Endothelial cell of hepatic sinusoid (primary cell): ENCODE measurements around the gene OR13J1.
"Not testable (repeated sequence)": the region's sequence is repeated elsewhere in the genome, so short reads cannot be mapped to it uniquely, and the experiment has no call there.

Experiments
- in situ Hi-C: cut with HindIII; loops from 2 replicates; pipeline ENCODE4 v1.10.0; 2017; ENCODE audit warnings: low sequenced_read_pairs

Gene OR13J1, protein sequence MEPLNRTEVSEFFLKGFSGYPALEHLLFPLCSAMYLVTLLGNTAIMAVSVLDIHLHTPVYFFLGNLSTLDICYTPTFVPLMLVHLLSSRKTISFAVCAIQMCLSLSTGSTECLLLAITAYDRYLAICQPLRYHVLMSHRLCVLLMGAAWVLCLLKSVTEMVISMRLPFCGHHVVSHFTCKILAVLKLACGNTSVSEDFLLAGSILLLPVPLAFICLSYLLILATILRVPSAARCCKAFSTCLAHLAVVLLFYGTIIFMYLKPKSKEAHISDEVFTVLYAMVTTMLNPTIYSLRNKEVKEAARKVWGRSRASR

DNA sequence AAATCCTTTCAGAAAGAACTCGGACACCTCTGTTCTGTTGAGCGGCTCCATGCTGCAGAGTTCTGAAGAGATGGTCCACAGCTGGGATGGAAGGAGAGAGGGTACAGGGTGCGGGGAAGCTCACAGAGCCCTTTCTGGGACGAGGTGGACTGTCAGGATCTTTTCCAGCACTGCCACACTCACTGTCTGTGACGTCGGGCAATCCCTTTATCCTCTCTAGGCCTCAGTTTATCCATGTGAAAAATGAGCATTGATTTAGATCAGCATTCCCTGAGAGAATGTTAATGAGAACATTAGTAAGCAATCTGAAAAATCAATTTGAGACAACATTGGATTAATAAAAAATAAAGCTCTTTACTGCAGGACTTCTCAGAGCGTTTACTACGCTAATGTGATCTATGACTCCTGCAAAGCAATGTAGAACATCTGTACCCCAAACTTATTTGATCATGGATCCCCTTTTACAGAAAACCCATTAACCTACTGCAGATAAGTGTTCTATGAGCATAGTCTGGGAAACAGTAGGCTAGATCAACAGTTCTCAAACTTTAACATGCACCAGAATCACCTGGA, at the start of gene OR13J1:
Gene OR13J1, minus strand, starts transcription at position 51 of the 573 bp plus-strand sequence. Its CDS starts 0 bp downstream, at position 51.
- in situ Hi-C loops, result no loop called here

DNA sequence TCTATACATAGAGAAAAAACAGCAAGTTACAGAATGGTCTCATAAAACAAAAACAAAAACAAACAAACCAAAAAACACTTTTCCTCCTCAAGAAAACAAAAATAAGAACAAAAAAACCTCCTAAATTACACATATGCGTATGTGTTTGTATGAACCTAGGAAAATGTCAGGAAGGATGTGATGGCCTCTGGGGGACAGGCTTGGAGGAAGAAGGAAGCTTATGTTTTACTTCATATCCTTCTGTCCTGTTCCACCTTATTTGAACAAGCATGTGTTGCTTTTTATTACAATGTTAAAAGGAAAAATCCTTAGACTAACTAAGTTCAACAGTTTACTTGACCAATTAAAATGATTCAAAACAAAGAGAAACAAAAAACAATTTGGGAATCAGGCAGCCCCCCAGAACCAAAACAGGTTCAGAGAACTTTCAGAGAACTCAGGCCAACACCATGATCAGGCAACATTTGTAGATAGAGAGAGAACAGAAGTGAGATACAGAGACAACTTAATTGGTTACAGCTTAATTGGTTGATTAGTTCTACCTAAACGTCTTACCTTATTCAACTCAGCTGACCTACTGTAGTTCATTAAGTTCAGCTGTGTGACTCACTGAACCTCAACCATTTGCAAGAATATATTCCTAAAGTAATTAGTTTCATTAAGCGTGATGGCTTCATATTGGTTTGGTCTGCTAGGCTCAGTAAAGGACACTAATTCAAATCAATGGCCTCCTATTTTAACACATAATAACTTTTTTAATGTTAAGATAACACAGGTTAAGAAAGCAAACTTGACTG, 49.2 kb upstream of the OR13J1 start:
- in situ Hi-C loops, result no loop called here

DNA sequence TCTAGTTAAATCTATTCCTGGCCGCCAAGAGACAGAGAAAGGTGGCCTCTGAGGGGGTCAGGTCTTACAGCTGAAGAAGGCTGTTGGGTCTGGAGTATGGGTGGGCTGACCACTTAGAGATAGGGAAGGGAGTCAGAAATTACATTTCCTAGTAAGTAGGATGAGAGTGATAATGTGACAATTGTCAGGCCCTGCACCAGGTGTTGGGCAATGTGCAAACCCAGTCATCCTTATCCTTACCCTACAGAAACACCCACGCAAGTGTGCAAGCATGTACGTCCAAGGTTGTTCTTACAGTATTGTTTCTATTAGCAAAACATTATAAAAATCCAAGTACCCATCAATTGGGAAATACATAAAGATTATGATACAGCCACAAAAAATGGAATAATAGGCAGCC, 48.6 kb upstream of the OR13J1 start:
- in situ Hi-C loops, result no loop called here

DNA sequence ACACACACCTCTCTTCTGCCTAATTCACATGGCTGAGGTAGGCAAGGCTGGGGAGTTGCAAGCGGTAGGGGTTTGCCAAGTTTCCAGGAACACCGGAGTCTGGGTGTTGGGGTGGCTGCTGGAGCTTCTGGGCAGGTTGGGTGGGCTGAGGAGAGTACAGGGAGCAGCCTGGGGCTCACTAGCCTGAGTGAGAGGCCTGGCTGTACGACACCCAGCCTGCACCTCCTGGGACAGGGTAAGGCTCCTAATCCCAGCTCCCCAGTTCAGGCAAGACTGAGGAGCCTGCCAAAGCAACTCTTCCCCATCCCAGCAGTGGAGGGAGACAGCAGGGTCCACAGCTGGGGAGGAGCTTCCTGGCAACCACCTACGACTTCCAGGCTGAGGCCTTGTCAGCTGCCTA, 47.1 kb upstream of the OR13J1 start:
- in situ Hi-C loops, result no loop called here

DNA sequence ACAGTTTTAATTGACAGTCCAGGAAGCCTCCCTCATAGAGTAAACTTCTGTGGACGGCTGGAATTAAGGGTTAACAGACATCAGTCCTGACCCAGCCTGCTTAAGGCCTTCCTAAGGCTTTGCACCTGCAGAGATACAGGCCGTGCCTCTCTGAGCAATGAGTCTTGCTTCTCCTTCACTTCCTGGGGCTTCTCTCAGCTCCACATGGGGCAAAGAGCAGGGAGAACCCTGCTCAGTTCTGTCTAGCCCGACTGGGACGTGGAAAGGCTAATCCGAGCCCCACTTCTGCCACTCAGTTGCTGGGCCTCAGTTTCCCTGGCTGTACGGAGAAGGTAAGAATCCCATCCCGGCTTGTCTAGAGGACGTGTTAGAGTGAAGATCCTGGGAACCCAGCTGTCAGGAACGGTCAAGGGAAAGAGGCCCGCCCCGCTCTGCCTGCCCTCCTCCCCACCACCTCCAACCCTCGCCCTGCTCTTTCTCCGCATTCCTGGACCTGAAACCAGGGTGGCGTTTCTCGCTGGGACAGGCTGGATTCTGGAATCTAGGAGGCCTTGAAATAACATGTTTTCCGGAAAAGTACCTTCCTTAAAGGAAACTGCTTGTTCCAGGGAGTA, 45.6 kb upstream of the OR13J1 start:
- in situ Hi-C loops, result no loop called here

DNA sequence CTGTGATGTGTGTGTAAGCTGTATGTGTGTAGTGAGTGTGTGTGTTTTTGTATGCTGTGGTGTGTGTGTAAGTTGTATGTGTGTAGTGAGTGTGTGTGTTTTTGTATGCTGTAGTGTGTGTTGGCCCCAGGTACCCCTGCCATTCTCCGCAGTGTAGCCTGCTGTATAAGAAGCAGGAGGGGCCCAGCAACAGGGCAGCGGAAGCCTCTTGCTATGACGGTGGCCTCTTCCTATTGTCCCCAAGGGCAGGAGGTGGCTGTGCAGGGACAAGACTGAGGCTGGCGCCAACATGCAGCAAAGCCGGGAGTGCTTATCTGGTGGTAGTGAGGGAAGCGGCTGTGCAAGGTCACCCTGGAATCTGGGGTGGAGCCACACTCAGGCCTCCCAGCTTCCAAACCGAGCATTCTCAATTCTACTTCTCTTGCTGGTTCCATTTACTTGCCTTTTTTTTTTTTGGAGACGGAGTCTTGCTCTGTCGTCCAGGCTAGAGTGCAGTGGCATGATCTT, 44.2 kb upstream of the OR13J1 start:
- in situ Hi-C loops, result no loop called here

DNA sequence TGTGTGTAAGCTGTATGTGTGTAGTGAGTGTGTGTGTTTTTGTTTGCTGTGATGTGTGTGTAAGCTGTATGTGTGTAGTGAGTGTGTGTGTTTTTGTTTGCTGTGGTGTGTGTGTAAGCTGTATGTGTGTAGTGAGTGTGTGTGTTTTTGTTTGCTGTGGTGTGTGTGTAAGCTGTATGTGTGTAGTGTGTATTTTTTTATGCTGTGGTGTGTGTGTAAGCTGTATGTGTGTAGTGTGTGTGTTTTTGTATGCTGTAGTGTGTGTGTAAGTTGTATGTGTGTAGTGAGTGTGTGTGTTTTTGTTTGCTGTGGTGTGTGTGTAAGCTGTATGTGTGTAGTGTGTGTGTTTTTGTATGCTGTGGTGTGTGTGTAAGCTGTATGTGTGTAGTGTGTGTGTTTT, 43.2 kb upstream of the OR13J1 start:
- in situ Hi-C loops, result not testable (repeated sequence)

DNA sequence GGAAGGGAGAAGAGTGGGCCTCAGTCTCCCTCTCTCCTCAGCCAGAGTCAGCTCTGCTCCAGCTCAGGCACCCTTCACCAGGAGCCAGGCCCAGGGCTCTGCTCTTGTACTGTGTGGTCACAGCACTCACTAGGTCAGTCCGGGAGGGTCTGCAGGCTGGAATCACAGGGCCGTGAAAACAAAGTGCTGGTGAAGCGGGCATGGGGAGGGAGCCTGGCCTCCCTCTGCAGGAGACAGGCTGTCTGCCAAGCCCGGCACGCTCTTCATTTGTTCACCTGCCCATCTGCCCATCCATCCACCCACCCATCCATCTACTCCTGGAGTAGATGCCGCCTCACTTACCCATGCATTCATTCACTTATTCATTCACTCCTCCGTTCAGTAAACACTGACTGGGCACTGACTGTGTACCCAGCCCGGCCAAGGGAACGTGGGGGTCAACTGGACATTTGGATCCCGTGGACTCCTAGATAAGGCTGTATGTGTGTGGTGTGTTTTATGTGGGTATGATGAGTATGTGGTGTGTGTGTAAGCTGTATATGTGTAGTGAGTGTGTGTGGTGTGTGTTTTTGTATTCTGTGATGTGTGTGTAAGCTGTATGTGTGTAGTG, 42.7 kb upstream of the OR13J1 start:
- in situ Hi-C loops, result no loop called here

DNA sequence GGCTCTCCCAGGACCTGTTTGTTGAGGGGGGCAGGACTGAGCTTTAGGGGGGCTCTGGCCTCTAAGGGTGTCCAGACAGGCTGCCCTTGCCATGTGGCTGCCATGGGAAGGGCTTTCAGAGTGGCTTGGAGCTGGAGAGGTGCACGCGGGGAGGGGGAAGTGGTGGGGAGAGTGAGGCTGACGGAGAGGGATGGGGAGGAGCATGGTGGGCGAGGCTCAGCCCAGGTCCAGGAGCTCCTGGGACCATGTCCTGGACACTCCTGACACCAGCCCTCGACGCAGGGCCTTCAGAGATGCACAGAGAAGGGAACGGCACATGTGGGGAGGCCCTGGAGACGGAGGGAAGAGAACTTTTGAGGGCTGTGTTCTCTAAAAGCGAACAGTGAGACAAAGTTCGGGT, 41.5 kb upstream of the OR13J1 start:
- in situ Hi-C loops, result no loop called here

DNA sequence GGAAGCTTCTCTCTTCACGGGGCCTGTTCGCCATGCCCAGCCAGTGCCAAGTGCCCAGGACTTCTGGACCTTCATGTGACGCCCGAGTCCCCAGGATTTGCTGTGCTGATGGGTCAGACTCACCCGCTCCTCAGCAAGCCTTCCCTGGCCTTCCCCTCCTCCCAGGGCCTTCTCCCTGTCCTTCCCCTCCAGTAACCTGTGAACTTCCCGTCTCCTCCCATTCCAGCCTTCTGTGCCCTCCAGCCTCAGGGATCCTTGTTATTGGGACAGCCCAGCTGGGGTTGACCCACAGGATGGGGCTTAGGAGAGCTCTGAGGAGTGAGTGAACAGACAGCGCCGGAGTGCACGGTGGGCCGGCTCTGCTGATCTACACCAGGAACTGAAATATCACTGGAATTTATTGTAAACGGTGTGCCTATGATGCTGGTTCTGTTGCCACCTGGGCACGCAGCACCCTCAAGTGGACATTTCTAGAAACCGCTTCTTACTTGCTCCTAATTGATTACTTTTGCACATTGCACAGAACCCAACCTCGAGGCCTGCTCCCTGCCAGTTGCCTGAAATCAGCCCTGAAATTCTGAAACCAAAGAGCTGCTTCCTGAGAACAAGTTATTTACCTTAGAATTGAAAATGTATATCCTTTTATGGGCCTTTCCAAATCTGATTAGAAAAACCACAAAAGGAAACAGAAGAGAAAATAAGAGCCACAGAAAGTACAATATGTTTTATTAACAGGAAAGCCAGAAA, 40.6 kb upstream of the OR13J1 start:
- in situ Hi-C loops, result no loop called here

DNA sequence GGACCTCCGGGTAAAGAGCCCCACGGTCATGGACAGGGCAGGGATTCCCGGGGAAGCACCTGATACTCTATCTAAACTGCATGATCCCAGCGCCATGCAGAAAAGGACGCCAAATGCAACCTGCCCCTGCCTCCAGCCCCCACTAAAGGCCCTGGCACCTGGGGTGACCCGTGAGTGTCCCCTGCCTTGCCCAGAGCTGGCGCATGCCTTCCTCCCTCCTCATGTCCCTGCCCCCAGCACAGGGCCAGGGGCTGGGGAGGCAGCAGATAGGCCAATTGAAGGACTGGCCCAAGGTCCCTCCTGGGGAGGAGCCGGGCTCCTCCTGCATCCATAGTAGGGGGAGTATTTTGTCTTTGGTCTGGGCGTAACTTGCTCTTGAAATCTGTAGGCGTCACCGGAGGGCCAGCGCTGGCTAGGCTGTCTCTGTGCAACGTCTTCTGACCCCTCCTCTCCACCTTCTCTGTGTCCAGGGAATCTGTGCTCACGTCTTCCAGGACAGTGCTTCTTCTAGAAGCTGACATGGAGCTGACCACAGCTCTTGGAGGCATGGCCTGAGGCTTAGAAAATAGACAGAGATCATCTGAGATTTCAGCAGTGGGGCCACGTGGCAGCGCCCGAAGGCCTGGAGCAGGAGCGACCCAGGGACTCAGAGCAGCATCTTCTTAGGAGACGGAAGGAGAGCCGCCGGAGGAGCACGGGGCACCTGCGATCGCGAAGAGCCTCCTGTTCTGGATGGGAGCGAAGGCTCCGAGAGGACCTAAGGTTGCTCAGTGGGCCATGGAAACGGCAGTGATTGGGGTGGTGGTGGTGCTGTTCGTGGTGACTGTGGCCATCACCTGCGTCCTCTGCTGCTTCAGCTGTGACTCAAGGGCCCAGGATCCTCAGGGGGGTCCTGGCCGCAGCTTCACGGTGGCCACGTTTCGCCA, 39.7 kb upstream of the OR13J1 start:
- in situ Hi-C loops, result loop anchor here (5.0 kb wide), 1 partner anchor 103 kb away; no protein-coding TSS in a partner anchor

DNA sequence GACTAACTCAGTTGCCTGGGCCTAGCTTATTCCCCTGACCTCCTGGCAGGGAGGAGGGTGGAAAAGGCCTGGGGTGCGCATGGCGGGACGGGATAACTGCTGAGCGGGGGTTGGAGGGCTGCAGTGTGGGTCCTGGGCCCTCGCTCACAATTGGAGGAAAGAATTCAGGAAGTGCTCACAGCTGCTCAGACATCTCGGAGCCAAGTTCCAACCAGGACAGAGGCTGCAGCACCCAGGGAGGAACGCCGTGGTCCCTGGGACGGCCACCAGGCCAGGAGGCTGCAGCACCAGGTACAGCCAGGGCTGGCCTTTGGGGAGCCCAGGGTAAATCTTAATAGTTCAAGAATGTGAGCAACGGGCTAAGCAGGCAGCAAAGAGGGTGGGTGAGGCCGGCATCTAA, 39.1 kb upstream of the OR13J1 start, which contains the start of gene SPAAR:
Gene SPAAR, plus strand, starts transcription at position 217 of the 400 bp plus-strand sequence. CDS start 974 bp downstream, outside the sequence.
- in situ Hi-C loops, result loop anchor here (5.0 kb wide), 1 partner anchor 102 kb away; no protein-coding TSS in a partner anchor

DNA sequence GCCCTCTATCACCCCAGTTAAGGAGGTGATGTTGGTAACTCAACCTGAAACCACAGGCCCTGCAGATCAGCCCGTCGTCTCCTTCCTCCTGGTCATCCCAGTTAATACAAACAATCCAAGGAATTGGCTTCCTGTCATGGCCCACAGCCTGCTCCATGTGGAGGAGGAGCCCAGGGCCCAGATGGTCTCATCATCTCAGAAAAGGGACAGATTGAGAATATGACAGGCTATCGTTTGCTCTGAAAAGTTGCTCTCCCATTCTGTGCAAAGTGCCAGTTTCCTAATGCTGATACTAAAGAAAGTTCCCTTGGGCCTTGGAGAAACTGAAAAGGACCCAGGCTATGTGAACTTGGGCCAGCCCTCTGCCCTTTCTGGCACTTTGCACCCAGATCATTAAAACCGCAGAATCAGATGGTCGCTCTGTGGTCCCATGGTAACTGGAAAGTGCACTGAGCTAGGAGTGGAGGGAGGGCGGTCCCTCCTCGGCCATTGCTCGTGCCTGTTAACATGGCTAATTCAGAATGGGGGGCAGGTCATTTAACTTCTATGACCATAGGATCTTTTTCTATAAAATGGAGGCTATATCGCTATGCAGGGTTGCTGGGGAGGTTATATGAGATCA, 38.4 kb upstream of the OR13J1 start:
- in situ Hi-C loops, result loop anchor here (5.0 kb wide), 1 partner anchor 101 kb away; no protein-coding TSS in a partner anchor

DNA sequence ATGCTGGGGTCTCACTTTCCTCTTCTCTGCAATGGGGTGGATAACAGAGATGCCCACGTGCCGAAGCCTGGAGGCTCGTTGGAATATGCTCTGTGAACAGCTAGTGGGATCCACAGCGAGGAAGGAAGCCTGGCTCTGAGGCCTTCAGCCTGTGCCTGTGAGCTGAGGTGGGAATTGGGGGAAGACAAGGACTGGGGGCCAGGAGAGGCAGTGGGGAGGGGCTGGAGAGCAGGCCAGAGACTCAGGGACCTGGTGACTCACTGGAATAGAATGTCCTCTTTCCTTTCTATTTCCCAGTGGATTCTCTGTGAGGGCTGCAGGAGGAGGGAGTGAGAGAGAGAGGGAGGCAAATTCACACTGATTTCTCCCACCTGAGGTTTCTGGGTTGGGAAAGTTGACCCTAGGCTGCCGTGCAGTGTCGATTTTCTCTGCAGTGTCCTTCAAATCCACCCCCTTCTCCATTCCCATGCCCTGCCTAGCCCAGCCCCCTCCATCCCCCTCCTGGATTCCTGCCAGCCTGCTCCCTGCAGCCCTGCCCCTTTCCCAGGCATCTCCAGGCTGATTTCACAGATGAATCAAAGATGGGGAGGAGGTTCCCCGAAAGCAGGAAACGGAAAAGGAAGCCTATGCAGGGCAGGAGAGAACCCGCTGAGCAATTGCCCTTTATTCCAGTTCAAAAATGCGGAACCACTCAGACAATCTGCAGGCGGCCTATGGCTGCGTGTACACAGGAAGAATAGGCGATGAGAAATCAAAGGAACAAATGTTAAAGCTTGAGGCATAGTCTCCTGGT, 37.7 kb upstream of the OR13J1 start:
- in situ Hi-C loops, result loop anchor here (5.0 kb wide), 1 partner anchor 101 kb away; no protein-coding TSS in a partner anchor

DNA sequence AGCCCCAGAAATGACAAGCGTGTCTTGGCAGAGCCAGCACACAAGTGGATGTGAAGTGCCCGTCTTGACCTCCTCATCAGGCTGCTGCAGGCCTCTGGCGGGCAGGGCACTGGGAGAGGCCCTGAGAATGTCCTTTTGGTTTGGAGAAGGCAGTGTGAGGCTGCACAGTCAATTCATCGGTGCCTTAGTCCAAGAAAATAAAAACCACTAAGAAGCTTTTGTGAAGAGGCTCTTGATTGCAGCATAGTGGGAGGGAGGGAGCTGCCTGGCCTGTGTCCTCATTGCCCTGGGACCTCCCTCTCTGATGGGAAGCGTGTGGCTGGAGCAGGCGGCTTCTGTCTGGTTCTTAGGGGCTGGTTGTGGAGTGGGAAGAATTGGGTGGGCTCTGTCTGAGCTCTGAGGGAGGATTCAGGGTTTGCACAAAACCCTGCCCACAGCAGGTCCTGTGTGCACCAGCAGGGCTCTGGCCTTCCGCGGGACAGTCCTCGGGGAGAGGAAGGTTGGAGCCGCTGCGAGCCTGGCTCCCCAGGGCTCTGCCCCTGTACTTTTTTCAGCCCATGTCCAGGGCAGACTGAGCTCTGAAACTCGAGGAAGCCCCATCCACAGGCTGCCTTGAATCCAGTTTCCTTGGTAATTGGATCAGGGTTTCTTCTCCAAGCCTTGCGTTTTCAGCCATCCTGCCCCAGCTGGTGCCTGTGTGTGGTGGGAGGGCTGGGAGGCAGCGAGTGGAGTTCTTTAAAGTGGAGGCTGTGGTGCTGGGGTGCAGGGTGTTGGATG, 36.9 kb upstream of the OR13J1 start:
- in situ Hi-C loops, result loop anchor here (5.0 kb wide), 1 partner anchor 100 kb away; no protein-coding TSS in a partner anchor

DNA sequence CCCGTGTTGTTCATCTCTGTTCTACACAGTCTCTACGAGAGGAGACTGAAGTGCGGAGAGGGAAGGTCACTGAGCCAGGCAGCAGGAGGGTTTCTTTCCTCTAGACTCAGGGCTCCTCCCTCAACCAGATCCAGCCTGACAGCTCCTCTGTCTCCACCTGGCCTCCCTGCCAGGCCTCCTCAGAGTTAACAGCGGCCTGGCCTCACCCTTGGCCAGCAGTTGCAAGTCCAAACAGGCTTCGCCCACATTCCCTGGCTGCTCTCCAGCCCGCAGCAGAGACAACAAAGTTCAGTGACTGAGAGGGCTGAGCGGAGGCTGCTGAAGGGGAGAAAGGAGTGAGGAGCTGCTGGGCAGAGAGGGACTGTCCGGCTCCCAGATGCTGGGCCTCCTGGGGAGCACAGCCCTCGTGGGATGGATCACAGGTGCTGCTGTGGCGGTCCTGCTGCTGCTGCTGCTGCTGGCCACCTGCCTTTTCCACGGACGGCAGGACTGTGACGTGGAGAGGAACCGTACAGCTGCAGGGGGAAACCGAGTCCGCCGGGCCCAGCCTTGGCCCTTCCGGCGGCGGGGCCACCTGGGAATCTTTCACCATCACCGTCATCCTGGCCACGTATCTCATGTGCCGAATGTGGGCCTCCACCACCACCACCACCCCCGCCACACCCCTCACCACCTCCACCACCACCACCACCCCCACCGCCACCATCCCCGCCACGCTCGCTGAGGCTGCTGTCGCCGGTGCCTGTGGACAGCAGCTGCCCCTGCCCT, 35.9 kb upstream of the OR13J1 start, which contains the start of gene HRCT1:
Gene HRCT1, plus strand, starts transcription at position 291 of the 768 bp plus-strand sequence. Its CDS starts 86 bp downstream, at position 377.
- in situ Hi-C loops, result loop anchor here (5.0 kb wide), 1 partner anchor 99 kb away; no protein-coding TSS in a partner anchor
